GM18909 (cell line): ENCODE measurements around the gene PIF1.
"Not testable (repeated sequence)": the region's sequence is repeated elsewhere in the genome, so short reads cannot be mapped to it uniquely, and the experiment has no call there.

Experiments used
- ATAC-seq: cut with Tn5 transposase; IDR thresholded peaks from one replicate; pipeline ENCODE4 v1.9.1; 2021; ENCODE audit warnings: mild to moderate bottlenecking; ENCODE audit not compliant: unreplicated experiment, poor library complexity

Gene PIF1

GRCh38 chr15:64813075-64813474 is 12.4 kb downstream of the PIF1 start:
- no peak for ATAC-seq

GRCh38 chr15:64810497-64811326 is 14.7 kb downstream of the PIF1 start:
- ATAC-seq = no peak

GRCh38 chr15:64809649-64810496 is 15.6 kb downstream of the PIF1 start:
- peak; percentile 49 for ATAC-seq

- no peak for ATAC-seq
Observed at GRCh38 chr15:64808785-64809453, 16.5 kb downstream of the PIF1 start.

- ATAC-seq = no peak
Observed at GRCh38 chr15:64807751-64808222, 17.7 kb downstream of the PIF1 start.

- no peak for ATAC-seq
Observed at GRCh38 chr15:64807051-64807749, 18.2 kb downstream of the PIF1 start.

- ATAC-seq = no peak
Observed at GRCh38 chr15:64806509-64806908, 18.9 kb downstream of the PIF1 start.

- ATAC-seq = no peak
Observed at GRCh38 chr15:64804619-64805018, 20.8 kb downstream of the PIF1 start.

GRCh38 chr15:64803526-64803925 is 21.9 kb downstream of the PIF1 start:
- ATAC-seq = no peak

- ATAC-seq = no peak
Observed at GRCh38 chr15:64800476-64800875, 25.0 kb downstream of the PIF1 start.

GRCh38 chr15:64798905-64799304 is 26.5 kb downstream of the PIF1 start:
- not testable (repeated sequence) for ATAC-seq

GRCh38 chr15:64795921-64796320 is 29.5 kb downstream of the PIF1 start:
- ATAC-seq = not testable (repeated sequence)

- not testable (repeated sequence) for ATAC-seq
Observed at GRCh38 chr15:64795299-64795698, 30.1 kb downstream of the PIF1 start.

GRCh38 chr15:64792282-64792681 is 33.2 kb downstream of the PIF1 start:
- no peak for ATAC-seq

GRCh38 chr15:64791401-64791800 is 34.0 kb downstream of the PIF1 start:
- ATAC-seq = no peak

- ATAC-seq = no peak
Observed at GRCh38 chr15:64783796-64784195, 41.7 kb downstream of the PIF1 start.

GRCh38 chr15:64782751-64783150 is 42.7 kb downstream of the PIF1 start:
- ATAC-seq = no peak

- ATAC-seq = no peak
Observed at GRCh38 chr15:64781299-64781698, 44.1 kb downstream of the PIF1 start.

- ATAC-seq = no peak
Observed at GRCh38 chr15:64780600-64781156, 44.8 kb downstream of the PIF1 start.

GRCh38 chr15:64779630-64780029 is 45.8 kb downstream of the PIF1 start:
- ATAC-seq = no peak
